GM12878 (cell line): ENCODE measurements around the gene PRKCE. TPM values are rescaled to one million over a fixed set of nuclear protein-coding genes. Genes with fewer than 3 reads are reported as not detected.

Experiments
- ATAC-seq: fragments of 200-7000 bp; cut with Tn5 transposase; 3 replicates; pipeline ENCODE4 v1.9.1; 2020; ENCODE audit warnings: mild to moderate bottlenecking, moderate library complexity
- BruUV-seq: library from RNA; stranded (reverse); fragments of 400-500 nt; replicated peaks from 2 replicates; lab custom pipeline; 2021; lab: Mats Ljungman, UMichigan
- CTCF ChIA-PET: fragments of 300-600 bp; sonication (Branson Sonifier 250); formaldehyde crosslinking; extraction: SDS; loops from one replicate; lab custom pipeline; 2021; ENCODE audit warnings: inconsistent platforms; lab: Yijun Ruan, JAX
- POLR2A ChIA-PET: fragments of 350-600 bp; formaldehyde crosslinking; extraction: SDS; loops from one replicate; lab custom pipeline; 2021; ENCODE audit warnings: inconsistent platforms; lab: Charles Lee
- RAD21 ChIA-PET: fragments of 300-600 bp; sonication (Branson Sonifier 250); formaldehyde crosslinking; loops from one replicate; lab custom pipeline; 2023; ENCODE audit warnings: antibody characterized with exemption; ENCODE audit not compliant: unreplicated experiment; lab: Charles Lee
- SMC1A ChIA-PET: fragments of 300-600 bp; sonication (Branson Sonifier 250); formaldehyde crosslinking; loops from one replicate; lab custom pipeline; 2023; ENCODE audit not compliant: unreplicated experiment, uncharacterized antibody; lab: Charles Lee
- DNase-seq: peaks from one replicate; pipeline ENCODE4 v3.0.0-alpha.2; 2011; ENCODE audit warnings: low read depth, low spot score
- FAIRE-seq: peaks from 3 replicates; lab custom pipeline; 2011; peaks lifted over from hg19 to GRCh38; lab: Jason Lieb, UNC
- H2AFZ ChIP-seq: 2 replicates; pipeline ENCODE4 v1.6.0; 2011; ENCODE audit warnings: low read depth, low read length, control low read depth; ENCODE audit not compliant: control insufficient read depth
- H3K27ac ChIP-seq: 2 replicates; pipeline ENCODE4 v1.5.1; 2011; ENCODE audit warnings: control low read depth; ENCODE audit not compliant: control insufficient read depth, insufficient read depth
- H3K27me3 ChIP-seq, 2 experiments: replicated peaks in 1 of 2; 2 replicates each; pipeline versions ENCODE4 v1.6.0 to v1.6.1; 2011; ENCODE audit warnings: low read length in 1 of 2; ENCODE audit not compliant: control insufficient read depth in 2 of 2, insufficient read depth in 2 of 2
- H3K36me3 ChIP-seq, 2 experiments: 2 replicates each; pipeline ENCODE4 v1.5.1; 2011; ENCODE audit warnings: low read length in 1 of 2; ENCODE audit not compliant: control insufficient read depth in 2 of 2, insufficient read depth in 2 of 2
- H3K4me1 ChIP-seq: 2 replicates; pipeline ENCODE4 v1.6.1; 2011; ENCODE audit warnings: mild to moderate bottlenecking, low read length, moderate library complexity, mixed read lengths; ENCODE audit not compliant: control insufficient read depth, insufficient read depth
- H3K4me2 ChIP-seq: 2 replicates; pipeline ENCODE4 v1.6.0; 2011; ENCODE audit warnings: control low read depth; ENCODE audit not compliant: control insufficient read depth, insufficient read depth
- H3K4me3 ChIP-seq: fragments of 200-600 bp; sonication (generic); 2 replicates; pipeline ENCODE4 v1.5.1; 2016
- H3K79me2 ChIP-seq: 2 replicates; pipeline ENCODE4 v1.6.0; 2011; ENCODE audit warnings: low read length; ENCODE audit not compliant: control insufficient read depth, insufficient read depth
- H3K9ac ChIP-seq: 2 replicates; pipeline ENCODE4 v1.8.0; 2011; ENCODE audit warnings: low read length, control low read depth, mixed read lengths; ENCODE audit not compliant: control insufficient read depth, insufficient read depth
- H3K9me3 ChIP-seq: replicated peaks from 3 replicates; pipeline ENCODE4 v1.5.1; 2011; ENCODE audit warnings: mild to moderate bottlenecking, low read length; ENCODE audit not compliant: control insufficient read depth, insufficient read depth
- H4K20me1 ChIP-seq: 2 replicates; pipeline ENCODE4 v1.6.0; 2011; ENCODE audit not compliant: control insufficient read depth, insufficient read depth
- ATF7 ChIP-seq: fragments of 450-650 bp; IDR thresholded peaks from 2 replicates; pipeline ENCODE4 v1.6.1; 2016; ENCODE audit warnings: low read depth, mild to moderate bottlenecking
- BHLHE40 ChIP-seq, 2 experiments: fragments of 450-650 bp in 1 of 2; IDR thresholded peaks; 2 replicates each; pipeline ENCODE4 v1.6.1; 2011 to 2017; ENCODE audit warnings: low read depth in 2 of 2, borderline replicate concordance in 1 of 2, improper control_type of control experiment in 1 of 2, low read length in 1 of 2, mild to moderate bottlenecking in 1 of 2
- E2F4 ChIP-seq: IDR thresholded peaks from 2 replicates; pipeline ENCODE4 v1.6.1; 2012; ENCODE audit warnings: low read depth, low read length, improper control_type of control experiment
- FOS ChIP-seq: IDR thresholded peaks from 3 replicates; pipeline ENCODE4 v1.6.1; 2011; ENCODE audit warnings: borderline replicate concordance; ENCODE audit not compliant: insufficient read length; ENCODE audit errors: extremely low read depth
- IKZF1 ChIP-seq: fragments of 450-650 bp; conservative IDR thresholded peaks from 2 replicates; pipeline ENCODE4 v1.6.1; 2017; ENCODE audit warnings: antibody characterized with exemption, mild to moderate bottlenecking
- IKZF2 ChIP-seq, 2 experiments: fragments of 450-650 bp; IDR thresholded peaks; 2 replicates each; pipeline ENCODE4 v1.6.1; 2017; ENCODE audit warnings: mild to moderate bottlenecking in 2 of 2, moderate library complexity in 2 of 2
- MAX ChIP-seq: IDR thresholded peaks from 2 replicates; pipeline ENCODE4 v1.6.1; 2012; ENCODE audit warnings: low read depth, low read length, improper control_type of control experiment
- NBN ChIP-seq: fragments of 450-650 bp; IDR thresholded peaks from 2 replicates; pipeline ENCODE4 v1.6.1; 2016
- POLR2A ChIP-seq: IDR thresholded peaks from 2 replicates; pipeline ENCODE4 v1.6.1; 2011; ENCODE audit warnings: low read depth, mild to moderate bottlenecking, low read length
- POLR2AphosphoS2 ChIP-seq: IDR thresholded peaks from 2 replicates; pipeline ENCODE4 v1.6.1; 2011; ENCODE audit warnings: low read depth, mild to moderate bottlenecking, low read length, improper control_type of control experiment, moderate library complexity
- RELB ChIP-seq: fragments of 450-650 bp; IDR thresholded peaks from 2 replicates; pipeline ENCODE4 v1.6.1; 2017; ENCODE audit warnings: low read depth, mild to moderate bottlenecking, moderate library complexity
- SPI1 ChIP-seq: IDR thresholded peaks from 2 replicates; pipeline ENCODE4 v1.6.1; 2011; ENCODE audit warnings: low read depth, mild to moderate bottlenecking, low read length, moderate library complexity, borderline replicate concordance; ENCODE audit not compliant: insufficient read depth
- USF2 ChIP-seq: IDR thresholded peaks from 2 replicates; pipeline ENCODE4 v1.6.1; 2011; ENCODE audit warnings: low read depth, low read length, improper control_type of control experiment, borderline replicate concordance
- ZBTB33 ChIP-seq: fragments of 450-650 bp; IDR thresholded peaks from 2 replicates; pipeline ENCODE4 v1.6.1; 2017; ENCODE audit warnings: mild to moderate bottlenecking
- ZNF274 ChIP-seq: IDR thresholded peaks from one replicate; pipeline ENCODE4 v1.8.0; 2011; ENCODE audit not compliant: insufficient read length, insufficient read depth
- WGBS: methylation state at CpG from one replicate; pipeline ENCODE4 v1.1.6; 2016; ENCODE audit warnings: low lambda C conversion rate; ENCODE audit not compliant: insufficient replicate concordance, insufficient coverage; ENCODE audit errors: missing lambda C conversion rate; 5-methylcytosine and 5-hydroxymethylcytosine counted together
- in situ Hi-C: fragments of 300-500 bp; cut with MboI; formaldehyde crosslinking; loops from 9 replicates; pipeline ENCODE4 v1.14.3; 2018; ENCODE audit warnings: mixed read lengths
- intact Hi-C: fragments of 100-400 bp; cut with micrococcal nuclease; formaldehyde crosslinking; loops from one replicate; pipeline ENCODE4 v1.14.2; 2022; ENCODE audit not compliant: unreplicated experiment
- polyA plus RNA-seq, 11 experiments: library from polyadenylated mRNA; depleted of rRNA in 4 of 11; unstranded in 6 of 11; stranded (reverse) in 5 of 11; fragments of >200 nt; fragmentation: Nextera tagmentation in 4 of 11; fragmentation: Illumina TruSeq in 1 of 11; extraction: Ambion mirVana in 4 of 11; extraction: Trizol in 1 of 11; gene quantifications; 1 replicate in 1 of 11; 2 replicates in 10 of 11; pipeline versions ENCODE4 v1.2.1 to v1.2.3, GENCODE V29; 2011 to 2016; ENCODE audit warnings: inconsistent platforms in 2 of 11, missing spikeins in 2 of 11, low read depth in 1 of 11
- total RNA-seq, 4 experiments: library from RNA; depleted of rRNA in 3 of 4; stranded (reverse); fragments of >200 nt in 3 of 4; fragmentation: Illumina TruSeq in 1 of 4; extraction: Trizol in 1 of 4; gene quantifications; 2 replicates each; pipeline versions ENCODE4 v1.2.1 to v1.2.3, GENCODE V29; 2013 to 2021

PRKCE gene
- total and polyA plus RNA-seq, 10 of the 15 experiments (the other 5 are each of a cell fraction or from before 2014, with no cell fraction given), result 2.6 to 28.2 (median 11.3) TPM

GRCh38 chr2:45986509-45986908 is 335.0 kb downstream of the PRKCE start (continued):
- TF ChIP-seq RELB, result peak; percentile 53; the same call in 1 of the 2 replicates
- peak; percentile 82 for TF ChIP-seq SPI1
- TF ChIP-seq ZNF274, result no peak
- TF ChIP-seq BHLHE40 (IDR thresholded peaks at IDR 0.05; ENCODE audit: borderline replicate concordance in 1 of 2, low read depth in 2 of 2, low read length in 1 of 2), result peak in 1 of 2 experiments; percentile 50; a peak in 1 of 4 replicates
- no peak for TF ChIP-seq POLR2A
- peak; percentile 57 for TF ChIP-seq IKZF1
- no peak for TF ChIP-seq E2F4
- TF ChIP-seq NBN, result 0 out of 2 replicates have a peak, but pooled peaks have one; percentile 48
- peak in 1 of 2 experiments; percentile 28; a peak in 1 of 4 replicates for TF ChIP-seq IKZF2 (IDR thresholded peaks at IDR 0.05)

- H2AFZ ChIP-seq, result no peak overlapping the region
- no peak overlapping the region for H3K9ac ChIP-seq
- peaks cover 0 to 3% of the 10 kb centered on the region in 2 experiments; a peak in 3 of 4 replicates for H3K36me3 ChIP-seq
- in situ Hi-C loops, result no loop called here
- 47% methylated on average over 2 of the region's 2 CpGs for WGBS
- H3K9me3 ChIP-seq, result no peaks in the 10 kb centered on the region
- H3K4me3 ChIP-seq, result no peak overlapping the region
- DNase-seq, result no peak
- H3K4me2 ChIP-seq, result no peak overlapping the region
- no peaks in the 10 kb centered on the region for H4K20me1 ChIP-seq
- POLR2A ChIA-PET, result no interaction called here
- H3K4me1 ChIP-seq, result peaks cover 4% of the 10 kb centered on the region; the same call in 1 of the 2 replicates
- no peaks in the 10 kb centered on the region for H3K79me2 ChIP-seq
- H3K27me3 ChIP-seq, result no peaks in the 10 kb centered on the region
- no TSS peak for BruUV-seq
- CTCF ChIA-PET, result interaction anchor here (0.6 to 1.5 kb wide), 2 partner anchors 10 to 12 kb away, joined by 3 read pairs; no protein-coding TSS in a partner anchor
- RAD21 ChIA-PET, result interaction anchor here (0.8 kb wide), 1 partner anchor 13 kb away, joined by 3 read pairs; no protein-coding TSS in a partner anchor
- no peak overlapping the region for H3K27ac ChIP-seq
- ATAC-seq, result no peak
- intact Hi-C loops, result no loop called here
- SMC1A ChIA-PET, result no interaction called here
- FAIRE-seq, result no peak
- no peak for TF ChIP-seq MAX
- no peak for TF ChIP-seq ZBTB33
- TF ChIP-seq ATF7, result no peak
- no peak for TF ChIP-seq USF2
- TF ChIP-seq POLR2AphosphoS2, result no peak
- no peak for TF ChIP-seq FOS
Measured at GRCh38 chr2:45987856-45988255, 336.4 kb downstream of the PRKCE start.
